Measurements from ENCODE around the gene KLHL25.
A peak's percentile ranks its signal among the peaks of the same experiment; 100 is the strongest.

The KLHL25 gene

DNA sequence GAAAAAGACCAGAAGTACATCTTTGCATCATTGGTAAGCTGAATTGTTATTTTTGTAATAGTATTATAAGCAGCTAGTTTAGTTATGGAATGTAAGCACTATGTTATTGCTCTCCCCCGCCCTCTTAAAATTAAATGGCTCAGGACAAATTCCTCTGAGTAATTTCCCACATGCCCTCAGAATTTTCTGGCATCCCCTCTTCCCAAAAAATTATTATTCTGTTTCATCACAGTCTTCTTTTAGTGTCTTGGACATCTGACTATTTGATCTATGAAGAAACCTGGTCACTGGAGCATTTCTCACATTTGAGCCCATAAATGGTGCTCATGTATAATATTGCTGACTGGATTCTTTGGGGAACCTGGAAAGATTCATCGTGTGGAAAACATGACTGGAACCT, 68.3 kb downstream of the KLHL25 start:
- Histone ChIP-seq H3K4me1 (ENCODE audit: control insufficient read depth, insufficient read depth, low read length, unreplicated experiment) (peaks cover 37% of the 10 kb centered on the region), H3K79me2 (ENCODE audit: control insufficient read depth, insufficient read depth, low read length, unreplicated experiment) (no peaks in the 10 kb centered on the region), H3K27me3 (ENCODE audit: insufficient read depth, low read length) (no peaks in the 10 kb centered on the region), H3K27ac (ENCODE audit: low read depth, low read length) (peak overlapping the region; percentile 68), H2AFZ (ENCODE audit: low read length, unreplicated experiment) (no peak overlapping the region), H3K4me3 (ENCODE audit: low read depth, low read length) (peak overlapping the region; percentile 4; the same call in 1 of the 2 replicates), H3K36me3 (ENCODE audit: insufficient read depth, low read length) (peaks cover 37% of the 10 kb centered on the region)

- Histone ChIP-seq H3K27me3 (ENCODE audit: insufficient read depth, low read length) (no peaks in the 10 kb centered on the region), H3K79me2 (ENCODE audit: control insufficient read depth, insufficient read depth, low read length, unreplicated experiment) (no peaks in the 10 kb centered on the region), H3K4me1 (ENCODE audit: control insufficient read depth, insufficient read depth, low read length, unreplicated experiment) (peaks cover 37% of the 10 kb centered on the region), H3K4me3 (ENCODE audit: low read depth, low read length) (no peak overlapping the region), H2AFZ (ENCODE audit: low read length, unreplicated experiment) (no peak overlapping the region), H3K36me3 (ENCODE audit: insufficient read depth, low read length) (peaks cover 36% of the 10 kb centered on the region), H3K27ac (ENCODE audit: low read depth, low read length) (peak overlapping the region; percentile 68)
Observed at GRCh38 chr15:85725564-85725963, 69.2 kb downstream of the KLHL25 start.

DNA sequence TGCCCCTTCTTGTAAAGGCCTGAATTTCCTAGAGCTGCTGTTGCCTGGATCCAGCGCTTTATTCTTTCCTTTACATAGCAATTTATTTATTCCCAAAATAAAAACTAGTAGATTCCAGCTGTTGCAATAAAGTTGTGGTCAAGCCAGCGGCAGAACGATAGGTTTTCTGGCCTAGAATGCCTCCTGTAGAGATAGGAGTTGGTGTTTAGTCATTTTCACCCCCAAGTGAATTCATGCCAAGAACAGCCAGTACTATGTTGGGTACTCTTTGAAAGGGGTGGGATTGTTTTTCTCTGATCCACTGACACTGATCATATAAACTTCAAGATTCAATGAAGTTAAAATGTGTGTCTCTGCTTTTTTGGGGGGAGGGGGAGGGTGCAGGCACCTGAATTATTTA, 69.7 kb downstream of the KLHL25 start:
- Histone ChIP-seq H3K27me3 (ENCODE audit: insufficient read depth, low read length) (no peaks in the 10 kb centered on the region), H3K27ac (ENCODE audit: low read depth, low read length) (peak overlapping the region; percentile 68), H3K36me3 (ENCODE audit: insufficient read depth, low read length) (peaks cover 36% of the 10 kb centered on the region), H2AFZ (ENCODE audit: low read length, unreplicated experiment) (no peak overlapping the region), H3K79me2 (ENCODE audit: control insufficient read depth, insufficient read depth, low read length, unreplicated experiment) (no peaks in the 10 kb centered on the region), H3K4me3 (ENCODE audit: low read depth, low read length) (no peak overlapping the region), H3K4me1 (ENCODE audit: control insufficient read depth, insufficient read depth, low read length, unreplicated experiment) (peaks cover 37% of the 10 kb centered on the region)

DNA sequence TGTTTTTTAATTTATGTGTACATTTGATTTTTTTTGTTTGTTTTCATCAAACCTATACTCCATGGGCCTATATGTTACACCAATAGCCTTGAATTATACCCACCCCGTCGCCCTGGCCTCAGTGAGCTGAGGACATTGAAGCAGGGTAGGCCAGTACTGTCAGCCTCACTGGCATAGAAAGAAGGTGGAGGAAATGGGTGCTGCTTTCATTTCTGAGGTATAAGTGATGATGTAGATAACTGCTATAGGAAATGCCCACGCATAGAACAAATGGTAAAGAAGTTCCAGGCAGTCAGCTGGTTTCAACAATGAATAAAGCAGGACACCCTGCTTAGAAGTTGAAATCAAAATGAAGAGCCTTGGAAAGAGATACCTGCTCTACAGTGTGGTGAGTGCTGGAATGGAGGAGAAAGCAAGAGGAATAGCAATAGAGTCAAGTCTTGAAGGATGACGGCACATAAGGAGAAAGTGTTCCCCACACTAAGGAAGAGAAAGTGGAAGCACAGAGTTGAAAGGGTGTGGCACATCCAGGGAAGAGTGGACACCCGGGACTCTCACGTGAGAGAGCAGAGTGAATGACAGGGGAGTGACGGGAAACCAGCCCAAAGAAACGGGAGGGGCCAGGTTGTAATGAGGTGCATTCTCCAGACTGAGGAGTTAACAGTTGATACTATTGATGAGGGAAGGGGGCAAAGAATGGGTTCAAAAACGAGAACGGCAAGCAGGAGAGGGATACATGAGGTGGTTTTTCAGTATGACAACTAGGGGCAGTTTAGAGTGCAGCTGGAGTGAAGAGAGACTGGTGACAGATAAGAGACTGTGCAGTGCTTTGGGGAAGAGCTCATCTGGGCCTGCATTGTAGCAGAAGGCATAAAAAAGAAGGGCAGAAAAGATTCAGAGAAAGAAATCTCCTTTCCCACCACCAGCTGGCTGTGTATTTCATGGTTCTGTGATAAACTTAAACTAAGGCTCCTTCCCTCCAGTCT, 70.5 kb downstream of the KLHL25 start:
- H3K36me3 ChIP-seq (ENCODE audit: insufficient read depth, low read length): peaks cover 38% of the 10 kb centered on the region
- H3K27ac ChIP-seq (ENCODE audit: low read depth, low read length): peak overlapping the region; percentile 68
- H3K79me2 ChIP-seq (ENCODE audit: control insufficient read depth, insufficient read depth, low read length, unreplicated experiment): no peaks in the 10 kb centered on the region
- H3K4me3 ChIP-seq (ENCODE audit: low read depth, low read length): no peak overlapping the region
- no peak overlapping the region for H2AFZ ChIP-seq (ENCODE audit: low read length, unreplicated experiment)
- H3K27me3 ChIP-seq (ENCODE audit: insufficient read depth, low read length): no peaks in the 10 kb centered on the region
- H3K4me1 ChIP-seq (ENCODE audit: control insufficient read depth, insufficient read depth, low read length, unreplicated experiment): peaks cover 37% of the 10 kb centered on the region

GRCh38 chr15:85722374-85723152, 72.2 kb downstream of the KLHL25 start:
- H3K36me3 ChIP-seq (ENCODE audit: insufficient read depth, low read length): peaks cover 50% of the 10 kb centered on the region
- no peaks in the 10 kb centered on the region for H3K79me2 ChIP-seq (ENCODE audit: control insufficient read depth, insufficient read depth, low read length, unreplicated experiment)

GRCh38 chr15:85718981-85719380, 75.7 kb downstream of the KLHL25 start:
- no peak overlapping the region for H3K27ac ChIP-seq (ENCODE audit: low read depth, low read length)
- no peaks in the 10 kb centered on the region for H3K79me2 ChIP-seq (ENCODE audit: control insufficient read depth, insufficient read depth, low read length, unreplicated experiment)
- peaks cover 46% of the 10 kb centered on the region for H3K36me3 ChIP-seq (ENCODE audit: insufficient read depth, low read length)

More at GRCh38 chr15:85722374-85723152, 72.2 kb downstream of the KLHL25 start:
- no peaks in the 10 kb centered on the region for H3K27me3 ChIP-seq (ENCODE audit: insufficient read depth, low read length)
- no peak overlapping the region for H3K27ac ChIP-seq (ENCODE audit: low read depth, low read length)
- H2AFZ ChIP-seq (ENCODE audit: low read length, unreplicated experiment): no peak overlapping the region
- no peak overlapping the region for H3K4me3 ChIP-seq (ENCODE audit: low read depth, low read length)
- H3K4me1 ChIP-seq (ENCODE audit: control insufficient read depth, insufficient read depth, low read length, unreplicated experiment): peaks cover 37% of the 10 kb centered on the region

GRCh38 chr15:85718271-85718971, 76.3 kb downstream of the KLHL25 start:
- H2AFZ ChIP-seq (ENCODE audit: low read length, unreplicated experiment): no peak overlapping the region
- H3K36me3 ChIP-seq (ENCODE audit: insufficient read depth, low read length): peaks cover 45% of the 10 kb centered on the region
- no peak overlapping the region for H3K4me3 ChIP-seq (ENCODE audit: low read depth, low read length)
- no peaks in the 10 kb centered on the region for H3K27me3 ChIP-seq (ENCODE audit: insufficient read depth, low read length)
- H3K4me1 ChIP-seq (ENCODE audit: control insufficient read depth, insufficient read depth, low read length, unreplicated experiment): no peaks in the 10 kb centered on the region
- no peak overlapping the region for H3K27ac ChIP-seq (ENCODE audit: low read depth, low read length)
- no peaks in the 10 kb centered on the region for H3K79me2 ChIP-seq (ENCODE audit: control insufficient read depth, insufficient read depth, low read length, unreplicated experiment)

More at GRCh38 chr15:85718981-85719380, 75.7 kb downstream of the KLHL25 start:
- Histone ChIP-seq H3K4me1 (ENCODE audit: control insufficient read depth, insufficient read depth, low read length, unreplicated experiment) (peaks cover 2% of the 10 kb centered on the region), H3K4me3 (ENCODE audit: low read depth, low read length) (no peak overlapping the region), H3K27me3 (ENCODE audit: insufficient read depth, low read length) (no peaks in the 10 kb centered on the region), H2AFZ (ENCODE audit: low read length, unreplicated experiment) (no peak overlapping the region)

DNA sequence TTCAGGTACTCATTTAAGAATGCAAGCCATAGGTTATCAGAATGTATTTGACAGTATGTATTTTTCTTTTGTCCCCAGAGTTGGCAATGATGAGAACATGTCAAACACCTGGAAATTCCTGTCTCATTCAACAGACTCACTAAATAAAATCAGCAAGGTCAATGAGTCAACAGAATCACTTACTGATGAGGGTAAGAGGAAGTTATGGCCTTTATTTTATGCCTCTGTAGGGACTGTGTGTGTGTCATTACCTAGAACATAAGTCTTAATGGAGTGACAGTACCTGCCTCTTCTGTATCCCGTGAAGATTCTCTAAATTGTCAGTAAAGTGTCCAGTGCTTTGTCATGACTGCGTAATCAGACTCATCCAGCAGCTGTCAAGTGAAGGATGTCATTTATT, 77.5 kb downstream of the KLHL25 start:
- Histone ChIP-seq H3K79me2 (ENCODE audit: control insufficient read depth, insufficient read depth, low read length, unreplicated experiment) (no peaks in the 10 kb centered on the region), H3K36me3 (ENCODE audit: insufficient read depth, low read length) (peaks cover 36% of the 10 kb centered on the region), H3K4me3 (ENCODE audit: low read depth, low read length) (no peak overlapping the region), H3K4me1 (ENCODE audit: control insufficient read depth, insufficient read depth, low read length, unreplicated experiment) (no peaks in the 10 kb centered on the region), H3K27ac (ENCODE audit: low read depth, low read length) (no peak overlapping the region), H3K27me3 (ENCODE audit: insufficient read depth, low read length) (no peaks in the 10 kb centered on the region), H2AFZ (ENCODE audit: low read length, unreplicated experiment) (no peak overlapping the region)

DNA sequence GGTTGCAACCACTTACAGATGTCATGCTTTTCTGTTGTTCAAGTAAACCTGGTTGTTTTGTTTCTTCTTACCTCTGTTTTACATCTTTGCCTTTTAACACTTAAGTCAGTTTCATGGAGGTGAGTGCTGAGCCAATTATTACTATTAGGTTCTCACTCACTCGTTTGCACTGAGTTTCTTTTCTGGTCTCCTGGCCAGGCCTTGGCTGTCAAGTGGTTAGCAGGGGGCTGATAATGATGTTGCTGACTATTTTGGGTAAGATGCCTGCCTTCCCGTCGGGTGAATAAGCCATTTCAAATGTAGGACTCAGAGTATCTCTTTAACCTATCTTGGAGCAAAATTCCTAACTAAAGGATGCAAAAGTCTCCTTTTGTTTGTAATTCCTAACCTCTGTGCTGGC, 78.5 kb downstream of the KLHL25 start:
- Histone ChIP-seq H3K79me2 (ENCODE audit: control insufficient read depth, insufficient read depth, low read length, unreplicated experiment) (no peaks in the 10 kb centered on the region), H3K36me3 (ENCODE audit: insufficient read depth, low read length) (peaks cover 26% of the 10 kb centered on the region), H3K27ac (ENCODE audit: low read depth, low read length) (no peak overlapping the region), H2AFZ (ENCODE audit: low read length, unreplicated experiment) (no peak overlapping the region), H3K4me3 (ENCODE audit: low read depth, low read length) (no peak overlapping the region), H3K4me1 (ENCODE audit: control insufficient read depth, insufficient read depth, low read length, unreplicated experiment) (no peaks in the 10 kb centered on the region), H3K27me3 (ENCODE audit: insufficient read depth, low read length) (no peaks in the 10 kb centered on the region)

- H3K36me3 ChIP-seq (ENCODE audit: insufficient read depth, low read length): 0 out of 2 replicates have a peak, but pooled peaks cover 7% of the 10 kb centered on the region
- H2AFZ ChIP-seq (ENCODE audit: low read length, unreplicated experiment): no peak overlapping the region
- no peaks in the 10 kb centered on the region for H3K27me3 ChIP-seq (ENCODE audit: insufficient read depth, low read length)
- no peak overlapping the region for H3K27ac ChIP-seq (ENCODE audit: low read depth, low read length)
- no peaks in the 10 kb centered on the region for H3K79me2 ChIP-seq (ENCODE audit: control insufficient read depth, insufficient read depth, low read length, unreplicated experiment)
- no peak overlapping the region for H3K4me3 ChIP-seq (ENCODE audit: low read depth, low read length)
- peaks cover 16% of the 10 kb centered on the region for H3K4me1 ChIP-seq (ENCODE audit: control insufficient read depth, insufficient read depth, low read length, unreplicated experiment)
Observed at GRCh38 chr15:85711580-85712192, 83.0 kb downstream of the KLHL25 start.
